Measurements from ENCODE around the gene TNFSF18.
"Not testable (repeated sequence)": the region's sequence is repeated elsewhere in the genome, so short reads cannot be mapped to it uniquely, and the experiment has no call there.

The TNFSF18 gene, protein sequence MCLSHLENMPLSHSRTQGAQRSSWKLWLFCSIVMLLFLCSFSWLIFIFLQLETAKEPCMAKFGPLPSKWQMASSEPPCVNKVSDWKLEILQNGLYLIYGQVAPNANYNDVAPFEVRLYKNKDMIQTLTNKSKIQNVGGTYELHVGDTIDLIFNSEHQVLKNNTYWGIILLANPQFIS

GRCh38 chr1:173050865-173051264 is at the start of gene TNFSF18:
TSS of gene TNFSF18 (minus strand) at chr1:173050941. CDS start at chr1:173050896, 45 bp downstream.
- no peak for DNase-seq (ENCODE audit: low read depth)

- no peak for DNase-seq (ENCODE audit: low read depth)
These were observed 48.4 kb upstream of the TNFSF18 start for GRCh38 chr1:173099166-173099565.

GRCh38 chr1:173098117-173098516 is 47.4 kb upstream of the TNFSF18 start:
- no peak for DNase-seq (ENCODE audit: low read depth)

DNA sequence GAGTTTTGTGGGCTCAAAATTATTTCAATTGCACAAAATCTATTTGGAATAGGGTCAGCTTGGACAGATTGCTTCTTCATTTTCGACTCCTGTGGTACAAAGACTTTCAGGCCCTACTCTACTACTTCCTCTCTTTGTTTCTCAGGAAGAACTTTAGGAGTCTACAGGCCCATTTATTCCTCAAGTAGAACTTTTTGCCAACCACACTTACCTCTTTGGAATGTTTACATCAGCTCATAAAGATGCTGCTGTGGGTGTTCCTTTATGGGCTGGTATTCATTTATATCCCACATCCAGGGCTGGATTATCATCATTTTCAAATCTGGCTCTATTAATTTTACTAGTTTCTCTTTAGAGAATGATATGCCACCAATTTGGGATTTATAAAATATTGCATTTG is 46.3 kb upstream of the TNFSF18 start:
- no peak for DNase-seq (ENCODE audit: low read depth)

DNA sequence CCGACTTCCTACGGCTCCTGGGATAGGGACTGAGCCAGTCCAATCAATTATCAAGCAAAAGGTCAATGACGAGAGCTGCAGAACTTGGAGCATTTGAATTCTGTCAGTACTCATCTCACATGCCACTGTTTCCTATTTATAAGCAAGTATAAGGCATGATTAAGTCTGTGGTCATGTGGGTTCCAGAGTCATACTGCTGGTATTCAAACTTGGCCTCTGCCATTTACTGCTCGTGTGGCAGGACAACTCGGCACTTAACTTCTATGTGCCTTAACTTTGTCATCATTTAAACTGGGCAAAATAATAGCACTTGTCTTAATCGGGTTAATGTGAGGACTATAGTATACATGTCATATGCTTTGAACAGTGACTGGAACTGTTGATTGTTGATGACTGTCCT is 44.9 kb upstream of the TNFSF18 start:
- DNase-seq (ENCODE audit: low read depth) = no peak

DNA sequence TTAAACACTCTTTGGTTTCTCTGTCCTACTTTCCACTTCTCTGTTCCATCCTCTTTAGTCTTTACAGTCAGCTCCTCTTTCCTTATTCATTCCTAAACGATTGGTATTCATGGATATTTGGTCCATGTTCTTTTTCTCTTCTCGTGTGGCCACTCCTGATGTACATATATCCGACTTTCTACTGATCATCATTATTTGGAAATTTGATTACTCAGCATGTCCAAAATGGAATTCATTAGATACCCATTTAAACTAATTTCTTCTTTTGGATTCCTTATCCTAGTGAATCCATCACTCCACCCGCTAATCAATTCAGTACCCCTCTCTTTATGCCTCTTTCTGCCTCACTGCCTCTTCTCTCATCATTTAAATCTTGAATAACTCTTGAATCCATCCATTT is 43.8 kb upstream of the TNFSF18 start:
- no peak for DNase-seq (ENCODE audit: low read depth)

GRCh38 chr1:173093691-173094445 is 43.1 kb upstream of the TNFSF18 start:
- DNase-seq (ENCODE audit: low read depth) = no peak

DNA sequence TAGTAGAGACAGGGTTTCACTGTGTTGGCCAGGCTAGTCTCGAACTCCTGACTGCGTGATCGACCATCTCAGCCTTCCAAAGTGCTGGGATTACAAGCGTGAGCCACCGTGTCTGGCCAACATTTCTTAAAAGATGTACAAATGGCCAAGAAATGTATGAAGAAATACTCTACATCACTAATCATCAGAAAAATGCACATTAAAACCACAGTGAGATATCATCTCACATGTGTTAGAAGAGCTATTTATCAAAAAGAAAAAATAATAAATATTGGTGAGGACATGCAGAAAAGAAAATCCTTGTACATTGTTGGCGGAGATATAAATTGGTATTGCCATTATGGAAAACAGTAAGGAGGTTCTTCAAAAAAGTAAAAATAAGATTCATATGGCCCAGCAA is 33.6 kb upstream of the TNFSF18 start:
- no peak for DNase-seq (ENCODE audit: low read depth)

GRCh38 chr1:173082913-173083312 is 32.2 kb upstream of the TNFSF18 start:
- DNase-seq (ENCODE audit: low read depth) = no peak

DNA sequence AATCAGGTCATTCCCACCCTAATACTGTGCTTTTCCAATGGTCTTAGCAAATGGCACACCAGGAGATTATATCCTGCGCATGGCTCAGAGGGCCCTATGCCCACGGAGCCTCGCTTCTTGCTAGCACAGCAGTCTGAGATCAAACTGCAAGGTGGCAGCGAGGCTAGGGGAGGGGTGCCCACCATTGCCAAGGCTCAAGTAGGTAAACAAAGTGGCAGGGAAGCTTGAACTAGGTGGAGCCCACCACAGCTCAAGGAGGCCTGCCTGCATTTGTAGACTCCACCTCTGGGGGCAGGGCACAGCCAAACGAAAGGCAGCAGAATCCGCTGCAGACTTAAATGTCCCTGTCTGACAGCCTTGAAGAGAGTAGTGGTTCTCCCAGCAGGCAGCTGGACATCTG is 23.5 kb upstream of the TNFSF18 start:
- DNase-seq (ENCODE audit: low read depth) = not testable (repeated sequence)

GRCh38 chr1:173064011-173064410 is 13.3 kb upstream of the TNFSF18 start:
- DNase-seq (ENCODE audit: low read depth) = no peak

DNA sequence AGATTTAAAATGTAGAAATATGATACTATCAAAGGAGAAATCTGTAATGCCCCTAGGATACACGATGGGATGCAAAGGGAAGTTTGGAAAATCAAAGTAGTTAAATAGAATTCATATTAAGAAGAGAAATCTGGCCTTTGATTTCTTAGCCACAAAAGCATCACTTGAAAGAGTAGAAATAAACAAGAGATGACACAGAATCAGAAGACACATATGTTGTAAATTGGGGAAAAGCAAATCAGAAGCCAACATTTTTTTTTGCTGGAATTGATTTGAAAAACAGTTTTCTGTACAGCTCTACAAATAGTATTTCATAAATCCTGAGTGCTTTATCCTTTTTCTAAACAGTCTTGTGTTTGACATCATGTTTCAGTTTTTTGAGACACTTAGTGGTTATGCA is 12.4 kb upstream of the TNFSF18 start:
- DNase-seq (ENCODE audit: low read depth) = no peak

DNA sequence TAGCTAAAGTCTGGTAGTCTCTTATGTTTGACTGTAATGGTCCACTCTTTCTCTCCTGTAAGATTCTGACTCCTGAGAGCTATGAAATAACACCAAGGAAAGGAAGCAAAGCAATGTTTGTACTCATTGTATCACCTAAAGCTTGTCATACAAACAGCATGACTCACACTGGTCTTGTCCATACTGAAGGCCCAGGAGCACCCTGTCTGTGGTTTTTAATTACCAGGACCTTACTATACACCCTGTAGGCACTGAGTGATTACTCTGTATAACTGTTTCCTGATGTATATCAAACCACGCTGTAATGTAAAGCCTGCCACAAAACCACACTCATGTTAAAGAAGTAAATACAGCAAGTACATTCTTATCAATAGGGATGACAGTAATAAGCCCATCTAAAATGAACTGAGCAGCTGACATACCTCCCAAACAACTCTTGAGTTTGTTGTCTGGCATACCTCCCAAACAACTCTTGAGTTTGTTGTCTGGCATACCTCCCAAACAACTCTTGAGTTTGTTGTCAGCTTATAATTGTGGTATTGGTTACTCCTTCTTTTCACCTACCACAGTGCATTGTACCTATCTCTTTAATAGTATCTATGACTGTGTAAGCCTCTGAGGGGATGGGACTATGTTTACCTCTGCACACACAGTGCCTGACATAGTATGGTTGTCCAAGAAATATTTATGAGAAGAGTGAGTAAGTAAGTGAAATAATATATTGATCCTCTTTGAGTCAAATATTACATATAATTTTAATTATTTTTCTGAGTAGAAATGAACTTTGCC is 11.6 kb upstream of the TNFSF18 start:
- DNase-seq (ENCODE audit: low read depth) = no peak

GRCh38 chr1:173058556-173058955 is 7.8 kb upstream of the TNFSF18 start:
- DNase-seq (ENCODE audit: low read depth) = no peak

DNA sequence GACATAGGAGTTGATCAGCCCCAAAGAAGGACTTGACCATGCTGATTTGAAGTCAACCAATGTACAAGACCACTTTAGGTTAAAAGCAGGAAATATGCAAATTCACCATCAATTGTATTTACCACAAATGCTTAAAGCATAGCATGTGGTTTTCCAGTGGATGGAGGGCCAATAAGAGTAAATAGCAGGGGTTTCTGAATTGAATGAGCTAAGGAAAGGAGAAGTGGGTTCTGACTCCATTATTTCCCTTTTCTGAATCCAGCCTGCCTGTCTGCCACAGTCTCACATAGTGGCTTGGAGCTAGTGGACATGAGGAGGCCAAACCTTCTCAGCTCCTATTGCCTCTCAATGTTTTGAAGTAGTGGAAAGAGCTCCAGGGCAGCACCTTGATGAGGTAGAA is 7.2 kb upstream of the TNFSF18 start:
- no peak for DNase-seq (ENCODE audit: low read depth)

DNA sequence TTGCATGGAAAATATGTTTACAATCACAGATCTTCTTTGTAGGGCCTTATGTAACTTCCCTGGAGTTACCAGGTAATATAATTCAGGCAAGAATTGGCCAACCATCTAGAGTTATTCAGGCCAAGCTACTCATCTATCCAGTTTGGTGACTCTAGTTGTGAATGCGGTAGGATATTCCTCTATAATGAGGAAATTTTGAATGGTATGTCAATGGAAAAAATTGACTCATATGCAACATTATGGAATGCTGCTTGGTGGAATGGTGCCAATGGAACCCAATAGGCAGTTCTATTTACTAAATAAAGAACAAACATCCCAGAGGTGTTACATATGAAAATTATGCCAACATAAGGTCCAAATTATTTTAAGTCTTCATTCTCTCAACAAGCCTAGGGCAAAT is 5.6 kb upstream of the TNFSF18 start:
- DNase-seq (ENCODE audit: low read depth) = no peak

GRCh38 chr1:173052681-173053196 is 2.0 kb upstream of the TNFSF18 start:
- no peak for DNase-seq (ENCODE audit: low read depth)

DNA sequence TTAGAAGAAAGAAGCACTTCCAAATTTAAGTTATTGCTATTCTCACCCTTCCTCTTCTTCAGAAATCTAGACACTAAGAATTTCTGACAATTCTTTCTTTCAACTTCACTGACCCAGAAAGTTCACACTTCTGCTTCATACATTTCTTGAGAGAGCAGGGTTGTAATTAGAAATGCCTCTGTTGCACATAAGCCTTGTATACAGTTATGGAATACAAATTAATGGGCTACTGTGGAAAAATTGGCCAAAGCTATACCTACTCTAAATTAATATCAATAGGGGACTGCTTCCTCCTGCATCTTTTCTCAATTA is 1.5 kb downstream of the TNFSF18 start:
- no peak for DNase-seq (ENCODE audit: low read depth)

GRCh38 chr1:173048621-173049321 is 2.0 kb downstream of the TNFSF18 start:
- no peak for DNase-seq (ENCODE audit: low read depth)

DNA sequence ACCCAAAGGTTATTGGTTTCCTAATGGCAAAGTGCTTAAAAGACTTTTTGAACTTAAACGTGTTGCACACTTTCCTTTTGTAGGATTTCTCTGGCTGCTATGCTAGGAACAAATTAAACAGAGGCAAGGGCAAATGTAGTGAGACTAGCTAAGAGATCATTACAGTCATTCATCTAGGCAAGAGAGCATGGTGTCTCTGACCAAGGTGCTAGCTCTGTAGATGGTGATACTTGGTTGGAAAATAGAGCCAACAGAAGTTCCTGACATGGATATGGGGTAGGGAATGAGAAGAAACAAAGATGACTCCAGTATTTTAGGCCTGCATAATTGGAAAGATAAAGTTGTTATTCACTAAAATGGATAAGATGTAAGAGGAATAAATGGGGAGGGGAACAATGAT is 6.1 kb downstream of the TNFSF18 start:
- no peak for DNase-seq (ENCODE audit: low read depth)

- no peak for DNase-seq (ENCODE audit: low read depth)
These were observed 7.5 kb downstream of the TNFSF18 start for GRCh38 chr1:173043253-173043652.

DNA sequence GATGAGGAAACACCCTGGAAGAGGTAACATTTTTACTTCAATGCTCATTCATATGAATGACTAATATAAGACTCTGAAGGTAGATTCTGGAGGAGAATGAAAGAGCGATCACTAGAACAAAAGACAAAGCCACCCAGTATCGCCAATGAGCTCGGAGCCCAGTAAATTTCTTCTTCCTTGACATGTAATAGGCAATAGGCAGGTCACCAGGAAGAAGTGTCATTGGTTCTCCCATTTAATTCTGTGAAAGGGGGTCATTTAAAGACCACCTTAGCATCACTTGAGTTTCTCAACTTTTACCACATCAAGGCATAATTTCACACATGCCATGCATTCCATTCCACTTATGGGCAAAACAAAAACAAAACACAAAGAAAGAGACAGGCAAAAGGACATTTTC is 7.9 kb downstream of the TNFSF18 start:
- DNase-seq (ENCODE audit: low read depth) = no peak

- DNase-seq (ENCODE audit: low read depth) = no peak
These were observed 11.1 kb downstream of the TNFSF18 start for GRCh38 chr1:173039626-173040025.
